Gastrocnemius medialis (tissue), 4 donors: Measurements from ENCODE around the gene KRT33A. TPM values are rescaled to one million over a fixed set of nuclear protein-coding genes. Genes with fewer than 3 reads are reported as not detected.

ENCODE experiments used
- ATAC-seq, 2 donors: fragments of 150-250 bp; one replicate each; pipeline ENCODE4 v1.9.1; 2016
- DNase-seq, 2 donors: peaks; one replicate each; pipeline ENCODE4 v3.0.0-alpha.2; 2019
- H3K27ac ChIP-seq, 4 donors: fragments of 200-600 bp; sonication (generic); 1 replicate in 1 of 4; 2 replicates in 3 of 4; pipeline ENCODE4 v1.5.1; 2016 to 2018; ENCODE audit warnings: mild to moderate bottlenecking in 2 of 4, moderate library complexity in 1 of 4
- H3K27me3 ChIP-seq, 3 donors: fragments of 200-600 bp; sonication (generic) in 2 of 3; 1 replicate in 1 of 3; 2 replicates in 2 of 3; pipeline versions ENCODE4 v1.5.1 to v1.6.0; 2016 to 2019; ENCODE audit warnings: mild to moderate bottlenecking in 1 of 3, moderate library complexity in 1 of 3
- H3K36me3 ChIP-seq, 2 donors: fragments of 200-600 bp; sonication (generic) in 1 of 2; one replicate each; pipeline ENCODE4 v1.5.1; 2017 to 2018
- H3K4me1 ChIP-seq, 2 donors: fragments of 200-600 bp; sonication (generic) in 1 of 2; one replicate each; pipeline ENCODE4 v1.5.1; 2016 to 2017; ENCODE audit warnings: mild to moderate bottlenecking in 2 of 2
- H3K4me3 ChIP-seq, 4 donors: fragments of 200-600 bp; sonication (generic) in 3 of 4; 1 replicate in 1 of 4; 2 replicates in 3 of 4; pipeline ENCODE4 v1.5.1; 2016 to 2019; ENCODE audit warnings: mild to moderate bottlenecking in 2 of 4
- H3K9me3 ChIP-seq, 3 donors: fragments of 200-600 bp; sonication (generic) in 2 of 3; 1 replicate in 1 of 3; 2 replicates in 2 of 3; pipeline ENCODE4 v1.5.1; 2016 to 2019
- CTCF ChIP-seq, 5 experiments: fragments of 450-650 bp in 3 of 5; fragments of 200-600 bp in 2 of 5; sonication (generic) in 2 of 5; IDR thresholded peaks in 4 of 5; conservative IDR thresholded peaks in 1 of 5; 1 replicate in 4 of 5; 2 replicates in 1 of 5; pipeline ENCODE4 v1.5.1; 2016 to 2019; ENCODE audit warnings: antibody characterized with exemption in 5 of 5, mild to moderate bottlenecking in 3 of 5, moderate library complexity in 3 of 5
- POLR2A ChIP-seq, 2 donors: fragments of 450-650 bp; IDR thresholded peaks; one replicate each; pipeline ENCODE4 v1.6.1; 2017; ENCODE audit warnings: antibody characterized with exemption in 2 of 2, mild to moderate bottlenecking in 2 of 2, moderate library complexity in 2 of 2
- in situ Hi-C, 4 donors: fragments of 200-750 bp; cut with MboI; loops; one replicate each; pipeline versions ENCODE4 v1.15.0 to v1.8.0; 2017; ENCODE audit warnings: low sequenced_read_pairs in 4 of 4
- intact Hi-C: fragments of 100-400 bp; cut with DNase I; formaldehyde crosslinking; loops from one replicate; pipeline ENCODE4 v1.15.1; 2023; ENCODE audit warnings: low total_unique reads
- total RNA-seq, 4 donors: library from RNA; depleted of rRNA; stranded (reverse); fragments of >200 nt; gene quantifications; one replicate each; pipeline versions ENCODE4 v1.1.0 to v1.2.3, GENCODE V29; 2016

Gene KRT33A
- total RNA-seq, 4 donors from 2014 or later = not detected

GRCh38 chr17:41302981-41303380, 47.6 kb downstream of the KRT33A start:
- Histone ChIP-seq H3K4me1 (no peaks in the 10 kb centered on the region), H3K9me3 (no peaks in the 10 kb centered on the region), H3K27me3 (peaks cover 8 to 28% (median 18%) of the 10 kb centered on the region in 3 donors), H3K27ac (no peak overlapping the region), H3K4me3 (no peak overlapping the region), H3K36me3 (no peaks in the 10 kb centered on the region)
- DNase-seq = no peak
- intact Hi-C loops (no loop called here), in situ Hi-C loops (loop anchor here in 1 of 4 donors (25.0 kb wide), 1 partner anchor 391 kb away; no protein-coding TSS in a partner anchor)
- no peak for TF ChIP-seq CTCF (IDR thresholded peaks at IDR 0.05 in 4 of 5, conservative IDR thresholded peaks at IDR 0.05 in 1 of 5)
- TF ChIP-seq POLR2A (IDR thresholded peaks at IDR 0.05) = no peak
- no peak for ATAC-seq

- Histone ChIP-seq H3K4me3 (no peak within 1 kb of the TSS), H3K27me3 (peaks cover 8 to 30% (median 13%) of the 10 kb centered on the region in 3 donors), H3K27ac (no peak within 1 kb of the TSS), H3K36me3 (no peaks in the 10 kb centered on the region), H3K9me3 (no peaks in the 10 kb centered on the region), H3K4me1 (no peaks in the 10 kb centered on the region)
- intact Hi-C loops = no loop called here
- no peak for DNase-seq
- in situ Hi-C loops = loop anchor here in 1 of 4 donors (25.0 kb wide), 1 partner anchor 390 kb away; no protein-coding TSS in a partner anchor
- TF ChIP-seq CTCF (IDR thresholded peaks at IDR 0.05 in 4 of 5, conservative IDR thresholded peaks at IDR 0.05 in 1 of 5) (no peak), POLR2A (IDR thresholded peaks at IDR 0.05) (no peak)
- no peak for ATAC-seq
Observed at GRCh38 chr17:41301916-41302901, 48.4 kb downstream of the KRT33A start, which contains the start of gene KRTAP29-1. Gene KRTAP29-1 (minus strand): TSS chr17:41302851. CDS start chr17:41302851, 0 bp downstream.

GRCh38 chr17:41301204-41301790, 49.3 kb downstream of the KRT33A start:
- Histone ChIP-seq H3K36me3 (no peaks in the 10 kb centered on the region), H3K27me3 (peaks cover 8 to 28% (median 10%) of the 10 kb centered on the region in 3 donors), H3K4me1 (no peaks in the 10 kb centered on the region), H3K4me3 (no peak overlapping the region), H3K27ac (no peak overlapping the region), H3K9me3 (no peaks in the 10 kb centered on the region)
- no peak for DNase-seq
- intact Hi-C loops (no loop called here), in situ Hi-C loops (loop anchor here in 1 of 4 donors (25.0 kb wide), 1 partner anchor 389 kb away; no protein-coding TSS in a partner anchor)
- no peak for TF ChIP-seq POLR2A (IDR thresholded peaks at IDR 0.05)
- ATAC-seq = no peak

- ATAC-seq = no peak
- in situ Hi-C loops = no loop called here
- H3K4me3 ChIP-seq = no peak overlapping the region
- H3K36me3 ChIP-seq = no peaks in the 10 kb centered on the region
- no peak for DNase-seq
- no peaks in the 10 kb centered on the region for H3K9me3 ChIP-seq
- H3K27me3 ChIP-seq = peaks cover 0 to 18% (median 3%) of the 10 kb centered on the region in 3 donors
- H3K4me1 ChIP-seq = no peaks in the 10 kb centered on the region
- TF ChIP-seq POLR2A (IDR thresholded peaks at IDR 0.05) (no peak), CTCF (IDR thresholded peaks at IDR 0.05 in 4 of 5, conservative IDR thresholded peaks at IDR 0.05 in 1 of 5) (no peak)
- no peak overlapping the region for H3K27ac ChIP-seq
- intact Hi-C loops = no loop called here
Observed at GRCh38 chr17:41298458-41299135, 52.0 kb downstream of the KRT33A start.
